ENCODE measurements around the gene HIBCH.

The HIBCH gene

DNA sequence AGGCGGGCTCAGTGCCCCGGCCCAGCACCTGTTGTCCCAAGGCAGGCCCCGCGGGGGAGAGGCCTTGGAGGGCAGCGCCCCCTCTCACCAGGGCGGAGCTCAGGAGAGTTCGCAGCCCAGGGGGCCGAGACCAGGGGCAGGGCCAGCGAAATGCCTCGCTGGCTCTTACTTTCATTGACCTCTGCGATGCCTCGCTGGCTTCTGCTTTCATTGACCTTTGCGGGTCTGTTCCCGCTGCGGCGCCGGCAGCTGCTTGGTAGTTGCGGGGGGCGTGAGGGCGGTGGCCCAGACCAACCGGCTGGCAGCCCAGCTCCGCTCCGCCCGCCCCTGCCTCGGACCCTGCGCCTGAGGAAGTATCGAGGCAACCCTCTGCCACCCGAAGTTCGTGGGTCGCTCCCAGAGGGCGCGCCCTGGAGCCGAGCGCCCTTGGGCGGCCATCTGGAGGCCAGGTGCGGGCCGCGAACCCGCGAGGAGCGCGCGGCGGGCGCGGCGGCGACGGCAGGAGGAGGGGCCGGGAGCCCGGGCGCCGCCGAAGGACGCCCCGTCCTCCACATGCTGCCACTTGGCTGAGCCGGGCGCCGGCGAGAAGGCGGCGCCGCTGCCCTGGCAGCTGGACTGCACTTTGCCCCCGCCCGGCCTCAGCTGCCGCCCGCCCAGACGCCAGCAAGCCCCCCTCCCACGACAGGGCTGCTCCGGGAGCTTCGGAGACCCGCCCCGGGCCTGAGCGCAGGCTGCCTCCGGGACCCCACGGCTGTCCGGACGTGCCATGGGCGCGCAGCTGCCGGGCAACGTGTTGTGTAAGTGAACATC lies 139.1 kb downstream of the HIBCH start:
- TF ChIP-seq EZH2 (IDR thresholded peaks at IDR 0.05; ENCODE audit: borderline replicate concordance, low read length): no peak
- TF ChIP-seq, protein P1, sequence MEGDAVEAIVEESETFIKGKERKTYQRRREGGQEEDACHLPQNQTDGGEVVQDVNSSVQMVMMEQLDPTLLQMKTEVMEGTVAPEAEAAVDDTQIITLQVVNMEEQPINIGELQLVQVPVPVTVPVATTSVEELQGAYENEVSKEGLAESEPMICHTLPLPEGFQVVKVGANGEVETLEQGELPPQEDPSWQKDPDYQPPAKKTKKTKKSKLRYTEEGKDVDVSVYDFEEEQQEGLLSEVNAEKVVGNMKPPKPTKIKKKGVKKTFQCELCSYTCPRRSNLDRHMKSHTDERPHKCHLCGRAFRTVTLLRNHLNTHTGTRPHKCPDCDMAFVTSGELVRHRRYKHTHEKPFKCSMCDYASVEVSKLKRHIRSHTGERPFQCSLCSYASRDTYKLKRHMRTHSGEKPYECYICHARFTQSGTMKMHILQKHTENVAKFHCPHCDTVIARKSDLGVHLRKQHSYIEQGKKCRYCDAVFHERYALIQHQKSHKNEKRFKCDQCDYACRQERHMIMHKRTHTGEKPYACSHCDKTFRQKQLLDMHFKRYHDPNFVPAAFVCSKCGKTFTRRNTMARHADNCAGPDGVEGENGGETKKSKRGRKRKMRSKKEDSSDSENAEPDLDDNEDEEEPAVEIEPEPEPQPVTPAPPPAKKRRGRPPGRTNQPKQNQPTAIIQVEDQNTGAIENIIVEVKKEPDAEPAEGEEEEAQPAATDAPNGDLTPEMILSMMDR (IDR thresholded peaks at IDR 0.05; ENCODE audit: low read length): peak; percentile 62
- Histone ChIP-seq H3K79me2 (ENCODE audit: insufficient read depth, low read length) (no peaks in the 10 kb centered on the region), H3F3A (ENCODE audit: insufficient read depth, low read length) (no peaks in the 10 kb centered on the region), H3K9me2 (ENCODE audit: low read depth, low read length) (no peaks in the 10 kb centered on the region), H3K4me2 (ENCODE audit: low read length) (peak overlapping the region; percentile 96), H3K27ac (ENCODE audit: low read depth, low read length, poor library complexity, severe bottlenecking) (no peak overlapping the region), H3K9me3 (ENCODE audit: low read length) (no peaks in the 10 kb centered on the region), H4K20me1 (ENCODE audit: insufficient read depth, low read length) (no peaks in the 10 kb centered on the region), H3K4me3 (ENCODE audit: low read depth, low read length, poor library complexity, severe bottlenecking) (peak overlapping the region; percentile 81), H3K4me1 (ENCODE audit: insufficient read depth, low read length, severe bottlenecking) (peaks cover 11% of the 10 kb centered on the region), H3K36me3 (ENCODE audit: insufficient read depth, low read length) (no peaks in the 10 kb centered on the region), H2AFZ (ENCODE audit: low read length) (no peak overlapping the region; the same call in 1 of the 2 replicates), H3K27me3 (ENCODE audit: insufficient read depth, low read length) (no peaks in the 10 kb centered on the region), H3K9ac (ENCODE audit: low read length) (peak overlapping the region; percentile 64)

DNA sequence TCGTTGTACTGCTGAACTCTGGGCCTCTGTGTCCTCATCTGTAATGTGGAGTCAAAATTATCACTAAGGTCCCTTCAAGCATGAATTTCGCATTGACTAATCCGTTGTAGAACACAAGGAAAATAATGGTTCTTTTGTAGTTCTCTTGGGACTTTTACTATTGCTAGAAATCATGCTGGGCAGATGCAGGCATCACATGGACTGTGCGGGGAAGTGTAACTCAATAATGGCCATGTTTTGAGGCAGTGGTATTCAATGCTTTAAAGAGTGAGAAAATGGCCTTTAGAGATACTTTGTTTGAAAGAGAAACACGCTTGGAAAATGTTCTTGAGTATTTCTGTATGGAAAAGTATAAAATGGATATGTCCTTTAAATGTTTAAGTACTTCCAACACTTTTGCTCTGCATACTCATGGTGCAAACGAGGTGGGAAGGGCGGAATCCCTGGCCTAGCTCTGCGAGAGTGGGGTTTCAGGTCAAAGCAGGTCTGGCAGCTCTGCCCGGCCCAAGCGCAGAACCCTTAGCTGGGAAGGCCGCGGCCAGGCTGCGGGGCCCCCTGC lies 139.8 kb downstream of the HIBCH start:
- Histone ChIP-seq H3K36me3 (ENCODE audit: insufficient read depth, low read length) (no peaks in the 10 kb centered on the region), H3K9me3 (ENCODE audit: low read length) (no peaks in the 10 kb centered on the region), H2AFZ (ENCODE audit: low read length) (no peak overlapping the region), H3K9me2 (ENCODE audit: low read depth, low read length) (no peaks in the 10 kb centered on the region), H3K27me3 (ENCODE audit: insufficient read depth, low read length) (no peaks in the 10 kb centered on the region), H3F3A (ENCODE audit: insufficient read depth, low read length) (no peaks in the 10 kb centered on the region), H4K20me1 (ENCODE audit: insufficient read depth, low read length) (no peaks in the 10 kb centered on the region), H3K4me3 (ENCODE audit: low read depth, low read length, poor library complexity, severe bottlenecking) (peak overlapping the region; percentile 81), H3K4me1 (ENCODE audit: insufficient read depth, low read length, severe bottlenecking) (peaks cover 11% of the 10 kb centered on the region), H3K79me2 (ENCODE audit: insufficient read depth, low read length) (no peaks in the 10 kb centered on the region), H3K4me2 (ENCODE audit: low read length) (peak overlapping the region; percentile 96), H3K9ac (ENCODE audit: low read length) (peak overlapping the region; percentile 64; the same call in 1 of the 2 replicates), H3K27ac (ENCODE audit: low read depth, low read length, poor library complexity, severe bottlenecking) (no peak overlapping the region)
- no peak for TF ChIP-seq EZH2 (IDR thresholded peaks at IDR 0.05; ENCODE audit: borderline replicate concordance, low read length)
- TF ChIP-seq, protein P1 (IDR thresholded peaks at IDR 0.05; ENCODE audit: low read length): no peak

DNA sequence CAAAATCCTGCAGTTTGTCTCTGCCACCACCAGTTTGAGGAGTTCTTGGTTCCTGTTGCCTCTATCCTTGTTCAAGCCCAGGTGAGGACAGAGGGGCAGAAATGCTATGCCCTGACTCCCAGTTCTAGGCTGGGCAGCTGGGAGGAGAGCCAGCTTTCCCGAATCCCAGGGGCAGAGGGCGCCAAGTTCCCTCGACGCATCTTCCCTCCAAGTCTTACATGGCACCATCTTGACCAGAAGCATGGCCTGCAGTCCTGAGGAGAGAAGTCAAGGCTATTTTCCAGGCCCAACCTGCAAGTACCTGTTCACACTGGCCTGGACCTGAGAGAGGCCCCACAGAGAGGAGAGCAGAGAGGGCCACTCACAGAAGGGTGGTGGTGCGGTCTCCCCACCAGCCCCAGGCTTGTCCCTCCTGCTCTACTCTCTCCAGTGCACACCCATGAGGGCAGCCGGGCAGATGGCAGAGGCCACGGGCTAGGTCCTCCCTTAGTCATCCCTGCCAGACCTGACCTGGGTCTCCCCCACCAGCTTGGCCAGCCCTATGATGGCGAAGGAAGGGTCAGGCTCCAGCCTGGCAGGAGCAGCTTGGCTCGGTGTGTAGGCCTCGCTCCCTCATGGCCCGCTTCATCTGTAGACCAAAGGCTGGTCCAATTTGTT lies 141.4 kb downstream of the HIBCH start:
- Histone ChIP-seq H3F3A (ENCODE audit: insufficient read depth, low read length) (no peaks in the 10 kb centered on the region), H3K9me3 (ENCODE audit: low read length) (no peaks in the 10 kb centered on the region), H3K4me1 (ENCODE audit: insufficient read depth, low read length, severe bottlenecking) (peaks cover 11% of the 10 kb centered on the region), H3K27ac (ENCODE audit: low read depth, low read length, poor library complexity, severe bottlenecking) (no peak overlapping the region), H3K36me3 (ENCODE audit: insufficient read depth, low read length) (no peaks in the 10 kb centered on the region), H3K27me3 (ENCODE audit: insufficient read depth, low read length) (no peaks in the 10 kb centered on the region), H3K9ac (ENCODE audit: low read length) (no peak overlapping the region), H3K4me3 (ENCODE audit: low read depth, low read length, poor library complexity, severe bottlenecking) (no peak overlapping the region), H3K4me2 (ENCODE audit: low read length) (no peak overlapping the region), H2AFZ (ENCODE audit: low read length) (no peak overlapping the region), H4K20me1 (ENCODE audit: insufficient read depth, low read length) (no peaks in the 10 kb centered on the region), H3K79me2 (ENCODE audit: insufficient read depth, low read length) (no peaks in the 10 kb centered on the region), H3K9me2 (ENCODE audit: low read depth, low read length) (no peaks in the 10 kb centered on the region)
- TF ChIP-seq, protein P1 (IDR thresholded peaks at IDR 0.05; ENCODE audit: low read length): no peak
- TF ChIP-seq EZH2 (IDR thresholded peaks at IDR 0.05; ENCODE audit: borderline replicate concordance, low read length): no peak
